ENCODE results near the gene FAHD2A. TPM values are rescaled to one million over a fixed set of nuclear protein-coding genes. Genes with fewer than 3 reads are reported as not detected.

FAHD2A gene
- total and polyA plus RNA-seq, 2 donors (not counting 3 experiments of a cell fraction or from before 2014, with no cell fraction given), result 33.1 to 37.0 TPM

GRCh38 chr2:95385570-95385984, 16.9 kb upstream of the FAHD2A start:
- Histone ChIP-seq H3K9me1 (replicated peaks; ENCODE audit: control insufficient read depth, extremely low read depth, insufficient read depth, low read length) (no peaks in the 10 kb centered on the region), H3K79me2 (ENCODE audit: control insufficient read depth, insufficient read depth, low read length) (no peaks in the 10 kb centered on the region), H3K4me2 (ENCODE audit: insufficient read depth, low read length) (no peak overlapping the region), H3K36me3 (ENCODE audit: control insufficient read depth in 2 of 2, extremely low read depth in 1 of 2, insufficient read depth in 2 of 2, low read length in 2 of 2) (no peaks in the 10 kb centered on the region), H3K27ac (ENCODE audit: insufficient read depth, low read depth, low read length) (no peak overlapping the region), H3K4me3 (replicated peaks in 1 of 3; ENCODE audit: insufficient read depth in 1 of 3, low read depth in 1 of 3, low read length in 3 of 3) (no peak overlapping the region), H3K9me3 (replicated peaks; ENCODE audit: control insufficient read depth, insufficient read depth, low read length) (no peaks in the 10 kb centered on the region), H3K9ac (replicated peaks; ENCODE audit: extremely low read depth, insufficient read depth, low read length) (no peak overlapping the region), H3K27me3 (ENCODE audit: control insufficient read depth in 2 of 2, insufficient read depth in 2 of 2, low read length in 2 of 2) (no peaks in the 10 kb centered on the region), H2AFZ (ENCODE audit: low read depth, low read length) (no peak overlapping the region), H3K4me1 (ENCODE audit: control insufficient read depth, extremely low read depth, insufficient read depth, low read length) (no peaks in the 10 kb centered on the region), H4K20me1 (replicated peaks; ENCODE audit: control insufficient read depth, extremely low read depth, insufficient read depth, low read length) (no peaks in the 10 kb centered on the region)
- no peak for FAIRE-seq
- dilution Hi-C loops (cut with MboI; ENCODE audit: extremely low pct_ligation_motif_present, low sequenced_read_pairs) (no loop called here), intact Hi-C loops (cut with micrococcal nuclease) (loop anchor here (5.0 kb wide), 1 partner anchor 38 kb away; no protein-coding TSS in a partner anchor)
- CTCF ChIA-PET, result interaction anchor here (1.5 kb wide), 1 partner anchor 40 kb away, joined by 7 read pairs; no protein-coding TSS in a partner anchor
- POLR2A ChIA-PET, result no interaction called here
- no TSS peak for BruUV-seq (replicated peaks)
- TF ChIP-seq POLR2AphosphoS5 (IDR thresholded peaks at IDR 0.05; ENCODE audit: insufficient read depth, low read depth, low read length) (no peak), POLR2A (IDR thresholded peaks at IDR 0.05; ENCODE audit: low read depth, low read length) (no peak), CTCF (IDR thresholded peaks at IDR 0.05; ENCODE audit: extremely low read depth in 1 of 2, insufficient read depth in 1 of 2, low read depth in 1 of 2, low read length in 2 of 2) (no peak), MYC (IDR thresholded peaks at IDR 0.05; ENCODE audit: low read depth, low read length) (no peak), EZH2 (IDR thresholded peaks at IDR 0.05; ENCODE audit: borderline replicate concordance, low read depth, low read length, severe bottlenecking) (no peak), FOS (IDR thresholded peaks at IDR 0.05; ENCODE audit: borderline replicate concordance, insufficient read depth, low read length) (no peak), JUN (IDR thresholded peaks at IDR 0.05; ENCODE audit: borderline replicate concordance, insufficient read depth, insufficient read length, low read depth) (no peak), GATA2 (IDR thresholded peaks at IDR 0.05; ENCODE audit: insufficient read depth, insufficient read length, low read depth, low read length) (no peak), MAX (IDR thresholded peaks at IDR 0.05; ENCODE audit: insufficient read depth, insufficient read length) (no peak)
- no peak for DNase-seq (ENCODE audit: low read depth, low spot score)
